SK-N-SH (cell line): ENCODE results near the gene CCHCR1. TPM values are rescaled to one million over a fixed set of nuclear protein-coding genes. Genes with fewer than 3 reads are reported as not detected.
A peak's percentile ranks its signal among the peaks of the same experiment; 100 is the strongest.

ENCODE experiments used
- CTCF ChIA-PET: fragments of 300-600, 350-600 bp; formaldehyde crosslinking; extraction: SDS; loops from one replicate; lab custom pipeline; 2021; lab: Yijun Ruan, JAX
- POLR2A ChIA-PET: fragments of 350-600 bp; sonication (Branson Sonifier 250); formaldehyde crosslinking; extraction: SDS; loops from one replicate; lab custom pipeline; 2020; ENCODE audit warnings: antibody characterized with exemption, inconsistent platforms; lab: Yijun Ruan, JAX
- DNase-seq: peaks from one replicate; pipeline ENCODE4 v3.0.0; 2012
- H2AFZ ChIP-seq: fragments of 200-600 bp; sonication (generic); 2 replicates; pipeline ENCODE4 v1.8.1; 2016; ENCODE audit warnings: antibody characterized with exemption, mild to moderate bottlenecking, low read depth
- H3F3A ChIP-seq: fragments of 200-600 bp; sonication (generic); replicated peaks from 2 replicates; pipeline ENCODE3; 2016; ENCODE audit warnings: antibody characterized with exemption, mild to moderate bottlenecking; ENCODE audit not compliant: insufficient read depth
- H3K27ac ChIP-seq, 2 experiments: fragments of 200-500 bp in 1 of 2; fragments of 200-600 bp in 1 of 2; sonication (Bioruptor generic) in 1 of 2; sonication (generic), shearing (Covaris generic) in 1 of 2; 2 replicates each; pipeline versions ENCODE4 v1.5.1 to v1.6.1; 2014 to 2016; ENCODE audit warnings: low read depth in 2 of 2, inconsistent platforms in 1 of 2, low read length in 1 of 2, mild to moderate bottlenecking in 1 of 2, mixed read lengths in 1 of 2
- H3K27me3 ChIP-seq: fragments of 200-600 bp; sonication (generic), shearing (Covaris generic); 2 replicates; pipeline ENCODE4 v1.6.1; 2016; ENCODE audit warnings: mixed run types; ENCODE audit not compliant: insufficient read depth
- H3K36me3 ChIP-seq, 2 experiments: fragments of 200-500 bp in 1 of 2; fragments of 200-600 bp in 1 of 2; sonication (Bioruptor generic) in 1 of 2; sonication (generic) in 1 of 2; replicated peaks in 1 of 2; 2 replicates each; pipeline versions ENCODE3 to v1.5.1; 2014 to 2016; ENCODE audit warnings: low read length in 1 of 2, mild to moderate bottlenecking in 1 of 2; ENCODE audit not compliant: insufficient read depth in 2 of 2, control insufficient read depth in 1 of 2
- H3K4me1 ChIP-seq, 2 experiments: fragments of 200-500 bp in 1 of 2; fragments of 200-600 bp in 1 of 2; sonication (Bioruptor generic) in 1 of 2; sonication (generic), shearing (Covaris generic) in 1 of 2; 2 replicates each; pipeline versions ENCODE4 v1.5.1 to v1.6.1; 2014 to 2016; ENCODE audit warnings: low read depth in 1 of 2, low read length in 1 of 2, mixed run types in 1 of 2; ENCODE audit not compliant: insufficient read depth in 2 of 2, control insufficient read depth in 1 of 2
- H3K4me2 ChIP-seq: fragments of 200-600 bp; sonication (generic), shearing (Covaris generic); 2 replicates; pipeline ENCODE4 v1.6.1; 2017; ENCODE audit warnings: mixed run types
- H3K4me3 ChIP-seq, 2 experiments: fragments of 200-500 bp in 1 of 2; fragments of 200-600 bp in 1 of 2; sonication (Bioruptor generic) in 1 of 2; sonication (generic), shearing (Covaris generic) in 1 of 2; 2 replicates each; pipeline versions ENCODE4 v1.5.1 to v1.8.1; 2014 to 2016; ENCODE audit warnings: low read depth in 2 of 2, inconsistent platforms in 1 of 2, low read length in 1 of 2, mild to moderate bottlenecking in 1 of 2, mixed read lengths in 1 of 2, moderate library complexity in 1 of 2
- H3K79me2 ChIP-seq: fragments of 200-600 bp; sonication (generic); 2 replicates; pipeline ENCODE4 v1.8.1; 2017; ENCODE audit warnings: mild to moderate bottlenecking; ENCODE audit not compliant: insufficient read depth
- H3K9ac ChIP-seq: fragments of 200-600 bp; sonication (generic); 2 replicates; pipeline ENCODE4 v1.6.1; 2017; ENCODE audit warnings: mixed run types
- H3K9me2 ChIP-seq: fragments of 200-600 bp; sonication (generic); 2 replicates; pipeline ENCODE4 v1.6.1; 2017; ENCODE audit warnings: mixed run types
- H3K9me3 ChIP-seq: fragments of 200-600 bp; sonication (generic); 2 replicates; pipeline ENCODE4 v1.6.1; 2017; ENCODE audit warnings: mixed run types, mild to moderate bottlenecking, moderate library complexity
- H4K20me1 ChIP-seq: fragments of 200-600 bp; sonication (generic); 2 replicates; pipeline ENCODE4 v1.6.1; 2017; ENCODE audit warnings: mild to moderate bottlenecking, mixed run types; ENCODE audit not compliant: insufficient read depth
- ELF1 ChIP-seq: IDR thresholded peaks from 2 replicates; pipeline ENCODE4 v1.4.0; 2012
- EZH2phosphoT487 ChIP-seq: fragments of 200-600 bp; sonication (generic); IDR thresholded peaks from 2 replicates; pipeline ENCODE4 v1.6.1; 2017; ENCODE audit warnings: low read depth, mixed run types, mild to moderate bottlenecking, antibody characterized with exemption, moderate library complexity, borderline replicate concordance
- FOSL2 ChIP-seq: IDR thresholded peaks from 2 replicates; pipeline ENCODE4 v1.4.0; 2012; ENCODE audit warnings: low read depth, mild to moderate bottlenecking, moderate library complexity, borderline replicate concordance
- GABPA ChIP-seq: IDR thresholded peaks from 2 replicates; pipeline ENCODE4 v1.4.0; 2012; ENCODE audit warnings: low read depth, mild to moderate bottlenecking
- GATA2 ChIP-seq: sonication (generic); formaldehyde crosslinking; IDR thresholded peaks from 2 replicates; pipeline ENCODE4 v1.5.0; 2020; ENCODE audit warnings: mild to moderate bottlenecking, missing genetic modification reagents
- MXI1 ChIP-seq: IDR thresholded peaks from 2 replicates; pipeline ENCODE4 v1.6.1; 2012; ENCODE audit warnings: mild to moderate bottlenecking, low read depth, low read length, improper control_type of control experiment
- NFIC ChIP-seq: IDR thresholded peaks from 2 replicates; pipeline ENCODE4 v1.4.0; 2012; ENCODE audit warnings: borderline replicate concordance
- NRF1 ChIP-seq: IDR thresholded peaks from 2 replicates; pipeline ENCODE4 v1.6.1; 2012; ENCODE audit warnings: low read depth, mild to moderate bottlenecking, low read length
- PBX3 ChIP-seq: IDR thresholded peaks from 2 replicates; pipeline ENCODE4; 2012
- RAD21 ChIP-seq: IDR thresholded peaks from 2 replicates; pipeline ENCODE4 v1.6.1; 2012; ENCODE audit warnings: mild to moderate bottlenecking, low read length
- RCOR1 ChIP-seq: fragments of 150-350 bp; IDR thresholded peaks from 2 replicates; pipeline ENCODE4 v1.6.1; 2017; ENCODE audit warnings: antibody characterized with exemption, low read length
- RXRA ChIP-seq: IDR thresholded peaks from 2 replicates; pipeline ENCODE4 v1.4.0; 2012; ENCODE audit warnings: low read depth, mild to moderate bottlenecking, borderline replicate concordance
- SMC3 ChIP-seq: IDR thresholded peaks from 2 replicates; pipeline ENCODE4 v1.6.1; 2012; ENCODE audit warnings: low read depth, low read length, improper control_type of control experiment
- TCF12 ChIP-seq: IDR thresholded peaks from 2 replicates; pipeline ENCODE4 v1.4.0; 2012
- YY1 ChIP-seq: IDR thresholded peaks from 2 replicates; pipeline ENCODE4 v1.4.0; 2012; ENCODE audit warnings: low read depth, mild to moderate bottlenecking
- WGBS: methylation state at CpG from one replicate; pipeline ENCODE4 v1.1.6; 2017; ENCODE audit warnings: low lambda C conversion rate; 5-methylcytosine and 5-hydroxymethylcytosine counted together
- polyA plus RNA-seq, 3 experiments: library from polyadenylated mRNA; depleted of rRNA; stranded (reverse); fragments of >200 nt; gene quantifications; 2 replicates each; pipeline ENCODE4 v1.2.3, GENCODE V29; 2012
- TF ChIP-seq, protein P1 (sequence below): IDR thresholded peaks from 2 replicates; pipeline ENCODE4 v1.4.0; 2012; ENCODE audit warnings: low read depth, borderline replicate concordance
- TF ChIP-seq, protein P2 (sequence below): fragments of 150-350 bp; IDR thresholded peaks from 2 replicates; pipeline ENCODE4 v1.6.1; 2016; ENCODE audit warnings: mild to moderate bottlenecking, low read depth, low read length
- TF ChIP-seq, protein P3 (sequence below): IDR thresholded peaks from 2 replicates; pipeline ENCODE4 v1.6.1; 2012; ENCODE audit warnings: mild to moderate bottlenecking, low read depth, low read length, moderate library complexity

Gene CCHCR1
- polyA plus RNA-seq, 1 of the 3 experiments (the other 2 are of a cell fraction): 18.7 TPM

GRCh38 chr6:31129130-31129529 lies 28.5 kb downstream of the CCHCR1 start:
- Histone ChIP-seq H3K4me3 (no peak overlapping the region), H3K79me2 (no peaks in the 10 kb centered on the region), H3K27ac (no peak overlapping the region), H3K27me3 (no peaks in the 10 kb centered on the region), H3K4me2 (no peak overlapping the region), H2AFZ (no peak overlapping the region), H4K20me1 (no peaks in the 10 kb centered on the region), H3K9me3 (no peaks in the 10 kb centered on the region), H3K36me3 (no peaks in the 10 kb centered on the region), H3K9me2 (no peaks in the 10 kb centered on the region), H3K4me1 (peaks cover 0 to 5% of the 10 kb centered on the region in 2 experiments; a peak in 1 of 4 replicates), H3K9ac (no peak overlapping the region), H3F3A (no peaks in the 10 kb centered on the region)
- no peak for DNase-seq
- TF ChIP-seq, protein P1, sequence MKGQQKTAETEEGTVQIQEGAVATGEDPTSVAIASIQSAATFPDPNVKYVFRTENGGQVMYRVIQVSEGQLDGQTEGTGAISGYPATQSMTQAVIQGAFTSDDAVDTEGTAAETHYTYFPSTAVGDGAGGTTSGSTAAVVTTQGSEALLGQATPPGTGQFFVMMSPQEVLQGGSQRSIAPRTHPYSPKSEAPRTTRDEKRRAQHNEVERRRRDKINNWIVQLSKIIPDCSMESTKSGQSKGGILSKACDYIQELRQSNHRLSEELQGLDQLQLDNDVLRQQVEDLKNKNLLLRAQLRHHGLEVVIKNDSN: no peak
- TF ChIP-seq GATA2 (CRISPR knock-in tag) (no peak), ELF1 (no peak), RCOR1 (no peak), PBX3 (no peak), MXI1 (no peak)
- TF ChIP-seq, protein P2, sequence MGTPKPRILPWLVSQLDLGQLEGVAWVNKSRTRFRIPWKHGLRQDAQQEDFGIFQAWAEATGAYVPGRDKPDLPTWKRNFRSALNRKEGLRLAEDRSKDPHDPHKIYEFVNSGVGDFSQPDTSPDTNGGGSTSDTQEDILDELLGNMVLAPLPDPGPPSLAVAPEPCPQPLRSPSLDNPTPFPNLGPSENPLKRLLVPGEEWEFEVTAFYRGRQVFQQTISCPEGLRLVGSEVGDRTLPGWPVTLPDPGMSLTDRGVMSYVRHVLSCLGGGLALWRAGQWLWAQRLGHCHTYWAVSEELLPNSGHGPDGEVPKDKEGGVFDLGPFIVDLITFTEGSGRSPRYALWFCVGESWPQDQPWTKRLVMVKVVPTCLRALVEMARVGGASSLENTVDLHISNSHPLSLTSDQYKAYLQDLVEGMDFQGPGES: no peak
- WGBS: 28% methylated on average over 4 of the region's 4 CpGs
- ChIA-PET POLR2A (no interaction called here), CTCF (interaction anchor here (0.6 to 4.8 kb wide), 17 partner anchors 8 to 285 kb away, joined by 3 to 21 read pairs (median 4); partner anchors contain the start of genes C6orf15, PSORS1C1 and PSORS1C2)

- no peak overlapping the region for H3K9ac ChIP-seq
- POLR2A ChIA-PET: no interaction called here
- TF ChIP-seq, protein P1: no peak
- TF ChIP-seq EZH2phosphoT487 (no peak), SMC3 (peak; percentile 49), GABPA (no peak), NFIC (no peak), RAD21 (peak; percentile 39), TCF12 (no peak), FOSL2 (no peak), RCOR1 (no peak), NRF1 (no peak), YY1 (no peak), RXRA (no peak)
- TF ChIP-seq, protein P2: no peak
- TF ChIP-seq, protein P3, sequence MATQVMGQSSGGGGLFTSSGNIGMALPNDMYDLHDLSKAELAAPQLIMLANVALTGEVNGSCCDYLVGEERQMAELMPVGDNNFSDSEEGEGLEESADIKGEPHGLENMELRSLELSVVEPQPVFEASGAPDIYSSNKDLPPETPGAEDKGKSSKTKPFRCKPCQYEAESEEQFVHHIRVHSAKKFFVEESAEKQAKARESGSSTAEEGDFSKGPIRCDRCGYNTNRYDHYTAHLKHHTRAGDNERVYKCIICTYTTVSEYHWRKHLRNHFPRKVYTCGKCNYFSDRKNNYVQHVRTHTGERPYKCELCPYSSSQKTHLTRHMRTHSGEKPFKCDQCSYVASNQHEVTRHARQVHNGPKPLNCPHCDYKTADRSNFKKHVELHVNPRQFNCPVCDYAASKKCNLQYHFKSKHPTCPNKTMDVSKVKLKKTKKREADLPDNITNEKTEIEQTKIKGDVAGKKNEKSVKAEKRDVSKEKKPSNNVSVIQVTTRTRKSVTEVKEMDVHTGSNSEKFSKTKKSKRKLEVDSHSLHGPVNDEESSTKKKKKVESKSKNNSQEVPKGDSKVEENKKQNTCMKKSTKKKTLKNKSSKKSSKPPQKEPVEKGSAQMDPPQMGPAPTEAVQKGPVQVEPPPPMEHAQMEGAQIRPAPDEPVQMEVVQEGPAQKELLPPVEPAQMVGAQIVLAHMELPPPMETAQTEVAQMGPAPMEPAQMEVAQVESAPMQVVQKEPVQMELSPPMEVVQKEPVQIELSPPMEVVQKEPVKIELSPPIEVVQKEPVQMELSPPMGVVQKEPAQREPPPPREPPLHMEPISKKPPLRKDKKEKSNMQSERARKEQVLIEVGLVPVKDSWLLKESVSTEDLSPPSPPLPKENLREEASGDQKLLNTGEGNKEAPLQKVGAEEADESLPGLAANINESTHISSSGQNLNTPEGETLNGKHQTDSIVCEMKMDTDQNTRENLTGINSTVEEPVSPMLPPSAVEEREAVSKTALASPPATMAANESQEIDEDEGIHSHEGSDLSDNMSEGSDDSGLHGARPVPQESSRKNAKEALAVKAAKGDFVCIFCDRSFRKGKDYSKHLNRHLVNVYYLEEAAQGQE: no peak
These were observed 29.4 kb downstream of the CCHCR1 start for GRCh38 chr6:31128093-31128676.

More at GRCh38 chr6:31128093-31128676, 29.4 kb downstream of the CCHCR1 start:
- Histone ChIP-seq H3K4me1 (peaks cover 0 to 6% of the 10 kb centered on the region in 2 experiments; a peak in 2 of 4 replicates), H3F3A (no peaks in the 10 kb centered on the region), H3K9me3 (no peaks in the 10 kb centered on the region), H2AFZ (no peak overlapping the region), H3K4me3 (no peak overlapping the region; a peak in 1 of 4 replicates), H3K9me2 (no peaks in the 10 kb centered on the region), H3K4me2 (no peak overlapping the region), H3K27ac (no peak overlapping the region), H3K79me2 (no peaks in the 10 kb centered on the region), H3K27me3 (no peaks in the 10 kb centered on the region), H4K20me1 (0 out of 2 replicates have a peak, but pooled peaks cover 1% of the 10 kb centered on the region), H3K36me3 (no peaks in the 10 kb centered on the region)
- CTCF ChIA-PET: interaction anchor here (0.7 to 4.8 kb wide), 16 partner anchors 9 to 300 kb away, joined by 3 to 21 read pairs (median 4); partner anchors contain the start of genes C6orf15, PSORS1C1 and PSORS1C2
- 4% methylated on average over 7 of the region's 8 CpGs for WGBS
- DNase-seq: peak; percentile 60
